GM12874 (cell line): ENCODE results near the gene NPIPB4.
"Not testable (repeated sequence)": the region's sequence is repeated elsewhere in the genome, so short reads cannot be mapped to it uniquely, and the experiment has no call there.

Source experiments
- TF ChIP-seq, protein P1 (sequence below): IDR thresholded peaks from 2 replicates; pipeline ENCODE4 v1.5.1; 2011; ENCODE audit warnings: low read depth, mild to moderate bottlenecking, control low read depth, low read length, moderate library complexity; ENCODE audit not compliant: insufficient read depth

The NPIPB4 gene

GRCh38 chr16:21857656-21858055, at the start of gene NPIPB4:
TSS of gene NPIPB4 (minus strand) at chr16:21857756. CDS start at chr16:21857378, 378 bp downstream.
- TF ChIP-seq, protein P1, sequence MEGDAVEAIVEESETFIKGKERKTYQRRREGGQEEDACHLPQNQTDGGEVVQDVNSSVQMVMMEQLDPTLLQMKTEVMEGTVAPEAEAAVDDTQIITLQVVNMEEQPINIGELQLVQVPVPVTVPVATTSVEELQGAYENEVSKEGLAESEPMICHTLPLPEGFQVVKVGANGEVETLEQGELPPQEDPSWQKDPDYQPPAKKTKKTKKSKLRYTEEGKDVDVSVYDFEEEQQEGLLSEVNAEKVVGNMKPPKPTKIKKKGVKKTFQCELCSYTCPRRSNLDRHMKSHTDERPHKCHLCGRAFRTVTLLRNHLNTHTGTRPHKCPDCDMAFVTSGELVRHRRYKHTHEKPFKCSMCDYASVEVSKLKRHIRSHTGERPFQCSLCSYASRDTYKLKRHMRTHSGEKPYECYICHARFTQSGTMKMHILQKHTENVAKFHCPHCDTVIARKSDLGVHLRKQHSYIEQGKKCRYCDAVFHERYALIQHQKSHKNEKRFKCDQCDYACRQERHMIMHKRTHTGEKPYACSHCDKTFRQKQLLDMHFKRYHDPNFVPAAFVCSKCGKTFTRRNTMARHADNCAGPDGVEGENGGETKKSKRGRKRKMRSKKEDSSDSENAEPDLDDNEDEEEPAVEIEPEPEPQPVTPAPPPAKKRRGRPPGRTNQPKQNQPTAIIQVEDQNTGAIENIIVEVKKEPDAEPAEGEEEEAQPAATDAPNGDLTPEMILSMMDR, result not testable (repeated sequence)

GRCh38 chr16:21801538-21802374, 55.8 kb downstream of the NPIPB4 start:
- TF ChIP-seq, protein P1, result peak; percentile 25; the same call in 1 of the 2 replicates
